Left lung (tissue), 14 donors: Measurements from ENCODE around the gene MC5R. TPM values are rescaled to one million over a fixed set of nuclear protein-coding genes. Genes with fewer than 3 reads are reported as not detected.

Experiments used
- ATAC-seq: fragments of 200-7000 bp; cut with Tn5 transposase; one replicate; pipeline ENCODE4 v1.9.1; 2020; ENCODE audit warnings: moderate library complexity
- DNase-seq, 4 donors: peaks; one replicate each; pipeline ENCODE4 v3.0.0-alpha.2; 2013 to 2020
- H3K27ac ChIP-seq, 2 donors: fragments of 200-600 bp; sonication (generic) in 1 of 2; one replicate each; pipeline versions ENCODE4 v1.5.0 to v1.8.0; 2020 to 2021
- H3K27me3 ChIP-seq, 2 donors: fragments of 200-600 bp; sonication (generic) in 1 of 2; one replicate each; pipeline versions ENCODE4 v1.5.0 to v1.8.0; 2020 to 2021
- H3K36me3 ChIP-seq, 2 donors: fragments of 200-600 bp; sonication (generic) in 1 of 2; one replicate each; pipeline versions ENCODE4 v1.5.0 to v1.8.0; 2020 to 2021
- H3K4me1 ChIP-seq, 2 donors: fragments of 200-600 bp; one replicate each; pipeline ENCODE4 v1.8.0; 2021
- H3K4me3 ChIP-seq, 2 donors: fragments of 200-600 bp; sonication (generic) in 1 of 2; one replicate each; pipeline versions ENCODE4 v1.5.0 to v1.8.0; 2020 to 2021; ENCODE audit warnings: mild to moderate bottlenecking in 1 of 2
- H3K9me3 ChIP-seq, 2 donors: fragments of 200-600 bp; sonication (generic) in 1 of 2; one replicate each; pipeline versions ENCODE4 v1.5.0 to v1.8.0; 2020 to 2021
- intact Hi-C, 2 donors: fragments of 100-400 bp; cut with DNase I; formaldehyde crosslinking; loops; one replicate each; pipeline versions ENCODE4 v1.11.2 to v1.14.2; 2022
- long read RNA-seq, 12 donors: library from polyadenylated mRNA in 2 of 12; unstranded in 2 of 12; transcript quantifications; one replicate each; pipeline ENCODE4 v2.0.0 and lab custom pipeline, GENCODE V29; 2019 to 2026
- polyA plus RNA-seq, 6 donors: library from polyadenylated mRNA; unstranded; fragments of 120-200 nt; gene quantifications; one replicate each; pipeline ENCODE4 v1.2.1, GENCODE V29; 2013; ENCODE audit not compliant: insufficient read length in 6 of 6
- total RNA-seq, 2 donors: library from RNA; stranded (reverse); fragmentation: NEBNext Ultra II Directional; extraction: Animal tissue kit (Norgen Biotek cat#: 25700); gene quantifications; one replicate each; pipeline ENCODE4 v1.2.1, GENCODE V29; 2021
- TF ChIP-seq, protein P1 (sequence below), 2 donors: fragments of 200-600 bp; sonication (generic) in 1 of 2; IDR thresholded peaks; one replicate each; pipeline versions ENCODE4 v1.5.0 to v1.8.0; 2021; ENCODE audit warnings: antibody characterized with exemption in 2 of 2
- donor health status: DM: no; HTN: yes; CAD: no.
- donor health status: DM: no; HTN: no; CAD: no.

Gene MC5R
- not detected for total RNA-seq
- under 1 TPM in 2 of 6 donors, not detected in 4; 0.13 to 0.16 TPM for polyA plus RNA-seq
- long read RNA-seq, donor 1 = 0 reads
- long read RNA-seq, donor 2 = 0 reads
- long read RNA-seq, donor 3 = 0 reads
- long read RNA-seq, donor 4 = 0 reads
- long read RNA-seq, donor 5 = 0 reads
- long read RNA-seq, donor 6 = 0 reads
- long read RNA-seq, donor 7 = 0 reads
- long read RNA-seq, donor 8 = 0 reads
- long read RNA-seq, donor 9 = 0 reads
- long read RNA-seq, donor 10 = 0 reads
- long read RNA-seq, donor 11 = 0 reads
- long read RNA-seq, donor 12 = 0 reads

DNA sequence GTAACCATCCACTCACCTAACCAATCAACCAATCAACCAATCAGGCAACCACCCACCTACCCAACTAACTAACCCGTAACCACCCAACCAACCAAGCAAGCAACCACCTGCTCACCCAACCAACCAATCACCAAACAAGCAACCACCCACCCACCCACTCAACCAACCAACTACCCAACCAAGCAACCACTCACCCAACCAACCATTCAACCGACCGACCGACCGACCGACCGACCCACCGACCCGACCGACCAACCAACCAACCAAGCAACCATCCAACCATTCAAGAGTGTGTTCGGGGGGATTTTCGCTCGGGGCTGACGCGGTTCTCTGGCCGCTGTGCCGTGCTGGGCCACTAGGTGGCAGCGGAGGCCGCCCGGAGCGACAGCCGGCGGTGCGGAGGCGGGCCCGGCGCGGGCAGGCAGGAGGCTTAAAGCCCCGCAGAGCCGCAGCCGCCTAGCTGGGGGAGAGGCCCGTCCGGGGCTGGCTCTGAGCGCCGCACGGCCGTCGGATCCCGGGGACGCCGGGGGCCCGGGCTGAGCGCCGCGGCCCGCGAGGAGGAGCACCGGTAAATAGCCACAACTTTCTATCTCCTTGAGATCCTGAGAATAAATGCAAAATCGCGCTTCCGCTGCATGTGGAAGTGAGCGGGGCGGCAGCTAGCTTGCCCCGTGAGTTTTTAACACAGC, at the start of gene MC5R:
MC5R (plus strand) TSS at position 443 of the 689 bp plus-strand sequence. CDS start 1,617 bp downstream, outside the sequence.
- Histone ChIP-seq H3K27me3 (peaks cover 10 to 60% of the 10 kb centered on the region in 2 donors), H3K27ac (no peak within 1 kb of the TSS), H3K9me3 (no peaks in the 10 kb centered on the region), H3K4me1 (peaks cover 0 to 5% of the 10 kb centered on the region in 2 donors), H3K4me3 (peak within 1 kb of the TSS; percentile 24 to 25), H3K36me3 (no peaks in the 10 kb centered on the region)
- TF ChIP-seq, protein P1, sequence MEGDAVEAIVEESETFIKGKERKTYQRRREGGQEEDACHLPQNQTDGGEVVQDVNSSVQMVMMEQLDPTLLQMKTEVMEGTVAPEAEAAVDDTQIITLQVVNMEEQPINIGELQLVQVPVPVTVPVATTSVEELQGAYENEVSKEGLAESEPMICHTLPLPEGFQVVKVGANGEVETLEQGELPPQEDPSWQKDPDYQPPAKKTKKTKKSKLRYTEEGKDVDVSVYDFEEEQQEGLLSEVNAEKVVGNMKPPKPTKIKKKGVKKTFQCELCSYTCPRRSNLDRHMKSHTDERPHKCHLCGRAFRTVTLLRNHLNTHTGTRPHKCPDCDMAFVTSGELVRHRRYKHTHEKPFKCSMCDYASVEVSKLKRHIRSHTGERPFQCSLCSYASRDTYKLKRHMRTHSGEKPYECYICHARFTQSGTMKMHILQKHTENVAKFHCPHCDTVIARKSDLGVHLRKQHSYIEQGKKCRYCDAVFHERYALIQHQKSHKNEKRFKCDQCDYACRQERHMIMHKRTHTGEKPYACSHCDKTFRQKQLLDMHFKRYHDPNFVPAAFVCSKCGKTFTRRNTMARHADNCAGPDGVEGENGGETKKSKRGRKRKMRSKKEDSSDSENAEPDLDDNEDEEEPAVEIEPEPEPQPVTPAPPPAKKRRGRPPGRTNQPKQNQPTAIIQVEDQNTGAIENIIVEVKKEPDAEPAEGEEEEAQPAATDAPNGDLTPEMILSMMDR (IDR thresholded peaks at IDR 0.05) = peak; percentile 68 to 78
- intact Hi-C loops = loop anchor here in 1 of 2 donors (10.0 kb wide), 1 partner anchor 261 kb away; no protein-coding TSS in a partner anchor
- ATAC-seq = peak; percentile 100
- peak; percentile 49 to 91 (median 56) for DNase-seq

GRCh38 chr18:13775058-13775457, 48.9 kb upstream of the MC5R start:
- ATAC-seq (no peak), DNase-seq (no peak)
- no peak overlapping the region for H3K27ac ChIP-seq
- intact Hi-C loops = no loop called here
- H3K36me3 ChIP-seq = no peaks in the 10 kb centered on the region
- H3K27me3 ChIP-seq = no peaks in the 10 kb centered on the region
- H3K9me3 ChIP-seq = no peaks in the 10 kb centered on the region
- H3K4me1 ChIP-seq = no peaks in the 10 kb centered on the region
- H3K4me3 ChIP-seq = no peak overlapping the region
- TF ChIP-seq, protein P1 (IDR thresholded peaks at IDR 0.05) = no peak

- H3K4me1 ChIP-seq = no peaks in the 10 kb centered on the region
- H3K9me3 ChIP-seq = peaks cover 0 to 11% of the 10 kb centered on the region in 2 donors
- no peak overlapping the region for H3K27ac ChIP-seq
- H3K27me3 ChIP-seq = peaks cover 0 to under 1% of the 10 kb centered on the region in 2 donors
- ATAC-seq (no peak), DNase-seq (no peak)
- H3K36me3 ChIP-seq = no peaks in the 10 kb centered on the region
- no peak overlapping the region for H3K4me3 ChIP-seq
- TF ChIP-seq, protein P1 (IDR thresholded peaks at IDR 0.05) = no peak
- intact Hi-C loops = no loop called here
Observed at GRCh38 chr18:13791181-13791580, 32.8 kb upstream of the MC5R start.

- TF ChIP-seq, protein P1 (IDR thresholded peaks at IDR 0.05) = no peak
Observed at GRCh38 chr18:13793819-13794218, 30.1 kb upstream of the MC5R start.

GRCh38 chr18:13796515-13796914, 27.4 kb upstream of the MC5R start:
- Histone ChIP-seq H3K9me3 (peaks cover 0 to 2% of the 10 kb centered on the region in 2 donors), H3K4me3 (no peak overlapping the region), H3K27me3 (peaks cover 5 to 51% of the 10 kb centered on the region in 2 donors), H3K4me1 (peaks cover 0 to 5% of the 10 kb centered on the region in 2 donors), H3K36me3 (no peaks in the 10 kb centered on the region), H3K27ac (no peak overlapping the region)
- no peak for DNase-seq
- ATAC-seq = no peak
- TF ChIP-seq, protein P1 (IDR thresholded peaks at IDR 0.05) = no peak
- intact Hi-C loops = no loop called here

More at GRCh38 chr18:13793819-13794218, 30.1 kb upstream of the MC5R start:
- intact Hi-C loops = no loop called here
- Histone ChIP-seq H3K27me3 (peaks cover 0 to 24% of the 10 kb centered on the region in 2 donors), H3K27ac (no peak overlapping the region), H3K9me3 (peaks cover 0 to 2% of the 10 kb centered on the region in 2 donors), H3K4me3 (no peak overlapping the region), H3K4me1 (no peaks in the 10 kb centered on the region), H3K36me3 (no peaks in the 10 kb centered on the region)
- ATAC-seq (no peak), DNase-seq (no peak)
